Stimulated activated CD4-positive, alpha-beta T cell treated with anti-CD3 and anti-CD28 coated beads, TNF-alpha, amount 100 ng/mL, for 1 hour (primary cell): Measurements from ENCODE around the gene S100B.
"Not testable (repeated sequence)": the region's sequence is repeated elsewhere in the genome, so short reads cannot be mapped to it uniquely, and the experiment has no call there.

Experiments used
- DNase-seq, 3 donors: peaks; one replicate each; pipeline ENCODE4 v3.0.0-alpha.2; 2020; ENCODE audit warnings: low read depth in 3 of 3, low spot score in 1 of 3

The S100B gene

GRCh38 chr21:46603228-46603627, 1.7 kb downstream of the S100B start:
- no peak for DNase-seq

DNA sequence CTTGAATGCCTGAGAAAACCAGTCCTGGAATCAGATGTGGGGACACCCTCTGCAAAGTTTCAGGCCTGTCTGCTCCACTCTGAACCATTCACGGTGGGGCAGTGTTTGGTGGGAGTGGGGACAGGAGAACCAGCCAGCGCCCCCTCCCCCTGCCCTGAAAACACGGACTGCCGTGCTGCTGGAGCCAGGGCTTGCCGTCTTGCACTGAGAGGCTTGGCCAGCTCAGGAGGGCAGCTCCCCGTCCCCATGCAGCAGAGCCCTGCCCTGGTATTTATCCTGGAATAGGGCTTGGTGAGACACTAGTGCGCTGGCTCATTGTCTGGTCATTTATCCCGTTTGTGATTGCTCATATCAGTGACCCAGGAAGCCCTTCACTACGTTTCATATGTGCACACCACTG, 3.9 kb downstream of the S100B start:
- no peak for DNase-seq

DNA sequence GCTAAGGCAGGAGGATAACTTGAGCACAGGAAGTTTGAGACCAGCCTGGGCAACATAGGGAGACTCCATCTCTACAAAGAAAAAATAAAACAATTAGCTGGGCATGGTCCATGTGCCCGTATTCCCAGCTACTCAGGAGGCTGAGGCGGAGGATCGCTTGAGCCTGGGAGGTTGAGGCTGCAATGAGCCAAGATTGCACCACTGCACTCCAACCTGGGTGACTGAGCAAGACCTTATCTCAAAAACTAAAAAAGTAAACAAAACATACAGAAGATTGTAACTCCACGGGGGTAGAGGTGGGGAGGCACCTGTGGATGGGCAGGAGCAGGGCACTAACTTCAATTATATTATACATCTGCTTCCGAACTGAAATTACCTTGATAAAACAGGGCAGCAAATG, 4.6 kb downstream of the S100B start:
- DNase-seq: no peak

DNA sequence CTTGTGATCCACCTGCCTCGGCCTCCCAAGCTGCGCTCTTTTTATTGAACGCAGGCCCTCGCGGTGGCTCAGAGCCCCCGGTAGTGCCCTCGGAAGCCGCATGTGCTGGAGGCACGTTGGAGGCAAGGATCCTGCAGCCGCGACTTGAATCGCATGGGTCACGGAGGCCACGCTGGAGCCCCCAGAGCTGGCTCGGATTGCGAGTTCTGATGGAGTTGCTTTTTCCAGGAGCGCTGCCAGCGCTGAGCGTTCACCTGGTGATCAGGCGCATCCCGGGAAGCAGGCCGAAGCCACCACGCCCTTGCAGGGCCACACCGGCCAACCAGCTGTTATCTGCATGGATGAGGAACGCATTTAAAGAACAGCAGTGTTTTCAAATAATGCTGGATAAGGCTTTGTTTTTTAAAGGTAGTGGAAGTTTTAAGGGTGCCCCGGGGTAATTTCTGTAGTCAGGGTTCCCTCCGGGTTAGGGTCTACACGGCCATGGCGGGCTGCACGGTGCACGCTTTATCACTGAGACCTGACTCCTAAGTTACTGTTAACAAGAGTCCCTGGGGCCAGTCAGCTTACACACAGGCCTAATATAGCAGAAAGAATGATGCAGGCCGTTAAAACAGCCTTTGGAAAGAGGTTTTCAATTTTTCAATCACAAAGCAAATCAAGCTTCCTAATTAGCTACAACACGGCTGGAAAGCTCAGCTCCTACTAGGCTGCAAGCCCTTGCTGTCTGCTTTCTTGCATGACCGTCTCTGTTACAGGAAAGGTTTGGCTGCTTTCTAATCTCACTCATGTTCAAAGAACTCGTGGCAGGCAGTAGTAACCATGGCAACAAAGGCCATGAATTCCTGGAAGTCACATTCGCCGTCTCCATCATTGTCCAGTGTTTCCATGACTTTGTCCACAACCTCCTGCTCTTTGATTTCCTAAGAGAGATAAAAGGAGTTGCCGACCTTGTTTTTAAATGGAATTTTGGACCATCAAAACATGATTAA, 6.0 kb downstream of the S100B start:
- no peak for DNase-seq

GRCh38 chr21:46597896-46598343, 7.0 kb downstream of the S100B start:
- DNase-seq: no peak

DNA sequence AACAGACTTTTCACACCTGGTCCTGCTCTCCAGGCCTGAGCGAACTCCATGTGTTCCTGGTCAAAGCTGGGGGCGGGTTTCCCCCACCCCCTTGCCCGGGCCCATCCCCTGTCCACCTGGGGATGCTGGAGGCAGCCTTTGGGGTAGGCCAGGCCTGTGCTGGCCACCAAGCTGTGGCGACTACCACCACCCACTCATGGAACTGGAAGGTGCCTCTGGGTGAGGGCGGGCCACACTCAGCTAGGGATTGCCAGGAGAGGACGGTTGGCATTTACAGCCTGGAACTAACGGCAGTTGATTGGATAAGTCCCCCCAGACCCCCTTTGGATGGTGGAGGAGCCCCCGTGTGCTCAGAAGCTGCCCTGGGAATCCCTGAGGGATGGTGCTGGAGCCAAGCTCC, 7.9 kb downstream of the S100B start:
- no peak for DNase-seq

DNA sequence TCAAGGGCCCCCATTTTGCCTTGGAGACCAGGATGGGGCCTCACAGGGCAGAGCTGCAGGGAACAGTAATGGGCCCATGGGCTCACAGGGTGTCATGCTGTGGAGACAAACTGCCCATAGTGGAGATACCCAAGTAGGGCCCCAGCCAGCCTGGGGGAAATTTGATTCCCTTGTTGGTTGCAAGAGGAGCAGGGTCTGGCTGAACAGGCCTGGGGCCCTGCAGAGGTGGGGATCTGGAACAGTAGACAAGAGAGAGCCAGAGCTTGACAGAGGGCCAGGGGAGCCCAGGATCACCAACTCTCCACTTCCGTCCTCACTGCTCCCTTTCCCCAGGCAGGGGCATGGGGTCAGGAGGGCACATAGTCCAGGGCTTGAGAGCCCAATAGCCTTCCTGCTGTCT, 8.7 kb downstream of the S100B start:
- DNase-seq: no peak

DNA sequence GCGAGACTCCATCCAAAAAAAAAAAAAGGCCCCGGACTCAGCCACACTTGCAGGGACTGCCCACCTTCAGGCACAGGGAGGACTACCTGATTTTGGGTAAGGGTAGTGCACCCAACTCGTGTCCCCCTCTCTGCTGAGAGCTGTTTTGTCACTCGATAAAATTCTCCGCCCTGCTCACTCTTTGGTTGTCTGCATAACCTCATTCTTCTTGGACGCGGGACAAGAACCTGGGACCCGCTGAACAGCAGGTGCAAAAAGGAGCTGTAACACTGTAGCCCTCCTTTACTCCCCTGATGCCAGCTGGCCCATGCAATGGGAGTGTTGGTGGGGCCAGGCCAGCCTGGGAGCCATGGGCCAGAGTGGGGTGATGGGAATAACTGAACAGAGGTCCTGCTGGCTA, 10.6 kb downstream of the S100B start:
- no peak for DNase-seq

DNA sequence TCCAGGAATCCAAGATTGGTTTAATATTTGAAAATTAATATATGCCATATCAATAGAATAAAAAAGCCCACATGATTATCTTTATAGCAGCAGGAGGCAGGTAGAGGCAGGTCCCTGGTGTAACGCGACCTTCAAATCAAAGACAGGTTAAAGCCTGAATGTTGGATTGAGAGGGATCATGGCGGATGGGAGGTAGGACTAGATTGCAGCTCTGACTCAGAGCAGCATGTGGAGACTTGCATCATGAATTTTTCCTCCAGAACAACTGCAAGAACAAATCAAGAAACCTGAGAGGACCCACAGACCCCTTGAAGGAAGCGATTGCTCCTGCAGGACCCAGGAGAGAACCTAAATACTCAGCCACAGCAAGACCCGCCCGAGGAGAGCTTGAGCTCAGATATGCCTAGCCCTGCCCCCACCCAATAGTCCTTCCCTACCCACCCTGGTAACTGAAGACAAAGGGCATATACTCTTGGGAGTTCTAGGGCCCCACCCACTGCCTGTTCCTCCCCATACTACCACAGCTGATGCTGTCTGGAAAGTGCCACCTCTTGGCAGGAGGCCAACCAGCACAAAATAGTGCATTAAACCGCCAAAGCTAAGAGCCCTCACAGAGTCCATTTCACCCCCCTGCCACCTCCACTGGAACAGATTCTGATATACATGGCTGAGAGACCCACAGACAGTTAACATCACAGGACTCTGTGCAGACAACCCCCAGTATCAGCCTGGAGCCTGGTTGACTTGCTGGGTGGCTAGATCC, 19.5 kb downstream of the S100B start:
- DNase-seq: no peak

- DNase-seq: no peak
Observed at GRCh38 chr21:46581780-46582307, 23.0 kb downstream of the S100B start.

GRCh38 chr21:46579394-46579793, 25.5 kb downstream of the S100B start:
- not testable (repeated sequence) for DNase-seq

- not testable (repeated sequence) for DNase-seq
Observed at GRCh38 chr21:46577786-46578185, 27.1 kb downstream of the S100B start.

GRCh38 chr21:46572850-46573249, 32.0 kb downstream of the S100B start:
- no peak for DNase-seq

- DNase-seq: no peak
Observed at GRCh38 chr21:46570631-46571030, 34.3 kb downstream of the S100B start.

GRCh38 chr21:46570119-46570518, 34.8 kb downstream of the S100B start:
- no peak for DNase-seq

GRCh38 chr21:46569081-46569480, 35.8 kb downstream of the S100B start:
- no peak for DNase-seq

GRCh38 chr21:46568562-46568961, 36.3 kb downstream of the S100B start:
- DNase-seq: no peak

GRCh38 chr21:46567348-46567747, 37.5 kb downstream of the S100B start:
- DNase-seq: no peak

- DNase-seq: no peak
Observed at GRCh38 chr21:46564391-46564790, 40.5 kb downstream of the S100B start.

DNA sequence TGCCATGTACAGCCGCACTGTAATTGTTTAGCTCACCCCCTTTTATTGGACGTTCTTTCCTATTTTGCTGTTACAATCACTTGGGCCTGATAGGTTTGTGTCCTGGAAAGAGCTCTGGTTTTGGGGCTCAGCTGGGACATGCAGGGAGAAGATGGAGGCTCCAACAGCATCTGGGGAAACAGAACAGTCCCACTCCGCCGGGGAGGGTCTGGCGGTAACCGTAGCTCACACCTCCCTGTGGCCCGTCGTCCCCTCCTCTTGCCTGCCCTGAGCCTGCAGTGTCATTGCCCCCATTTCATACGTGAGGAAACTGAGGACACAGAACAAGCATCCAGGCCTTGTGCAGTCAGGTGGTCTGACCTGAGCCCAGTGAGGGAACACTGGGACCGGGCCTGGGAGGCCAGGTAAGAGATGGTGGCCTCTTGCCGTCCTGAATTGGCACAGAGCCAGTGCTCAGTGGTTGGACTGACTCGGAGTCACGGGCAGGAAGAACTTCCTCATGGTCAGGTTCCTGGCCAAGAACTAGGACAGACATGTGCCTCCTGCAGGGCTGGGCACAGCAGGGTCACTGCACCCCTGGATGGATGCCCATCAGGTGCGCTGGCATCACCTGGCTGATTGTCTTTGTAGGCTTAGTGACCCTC, 41.8 kb downstream of the S100B start:
- DNase-seq: no peak

DNA sequence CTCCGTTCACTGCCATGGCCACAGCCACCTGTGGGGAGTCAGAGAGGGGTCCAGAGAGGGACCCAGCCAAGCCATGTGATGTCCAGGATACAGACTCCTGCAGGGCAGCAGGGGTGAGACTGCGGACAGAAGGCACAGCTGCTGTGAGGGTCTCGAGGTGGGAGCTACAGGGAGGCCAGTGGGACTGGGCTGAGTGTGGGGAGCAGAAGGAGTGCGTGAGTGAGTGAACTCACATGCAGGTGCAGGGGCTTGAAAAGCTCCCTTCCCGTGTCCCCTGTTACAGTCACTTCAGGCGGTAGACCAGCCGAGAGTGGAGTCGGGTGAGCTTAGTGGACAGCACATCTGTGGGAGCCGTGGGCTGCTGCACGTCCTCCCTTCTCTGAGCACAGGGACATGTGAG, 42.4 kb downstream of the S100B start:
- DNase-seq: no peak
